KOPT-K1 (cell line): Measurements from ENCODE around the gene HINT2.

Source experiments
- H3K27ac ChIP-seq: fragments of 200-600 bp; sonication (generic); 2 replicates; pipeline ENCODE4 v1.5.1; 2016; ENCODE audit warnings: antibody characterized with exemption, mild to moderate bottlenecking, low read depth, low read length; ENCODE audit not compliant: poor library complexity, severe bottlenecking
- H3K36me3 ChIP-seq: fragments of 200-600 bp; sonication (generic); 2 replicates; pipeline ENCODE4 v1.5.1; 2017; ENCODE audit warnings: antibody characterized with exemption, mild to moderate bottlenecking, low read length, moderate library complexity; ENCODE audit not compliant: insufficient read depth
- H3K9me3 ChIP-seq: fragments of 200-600 bp; sonication (generic); 2 replicates; pipeline ENCODE4 v1.5.1; 2017; ENCODE audit warnings: antibody characterized with exemption, low read length, mild to moderate bottlenecking; ENCODE audit not compliant: insufficient read depth, poor library complexity, severe bottlenecking

HINT2 gene

DNA sequence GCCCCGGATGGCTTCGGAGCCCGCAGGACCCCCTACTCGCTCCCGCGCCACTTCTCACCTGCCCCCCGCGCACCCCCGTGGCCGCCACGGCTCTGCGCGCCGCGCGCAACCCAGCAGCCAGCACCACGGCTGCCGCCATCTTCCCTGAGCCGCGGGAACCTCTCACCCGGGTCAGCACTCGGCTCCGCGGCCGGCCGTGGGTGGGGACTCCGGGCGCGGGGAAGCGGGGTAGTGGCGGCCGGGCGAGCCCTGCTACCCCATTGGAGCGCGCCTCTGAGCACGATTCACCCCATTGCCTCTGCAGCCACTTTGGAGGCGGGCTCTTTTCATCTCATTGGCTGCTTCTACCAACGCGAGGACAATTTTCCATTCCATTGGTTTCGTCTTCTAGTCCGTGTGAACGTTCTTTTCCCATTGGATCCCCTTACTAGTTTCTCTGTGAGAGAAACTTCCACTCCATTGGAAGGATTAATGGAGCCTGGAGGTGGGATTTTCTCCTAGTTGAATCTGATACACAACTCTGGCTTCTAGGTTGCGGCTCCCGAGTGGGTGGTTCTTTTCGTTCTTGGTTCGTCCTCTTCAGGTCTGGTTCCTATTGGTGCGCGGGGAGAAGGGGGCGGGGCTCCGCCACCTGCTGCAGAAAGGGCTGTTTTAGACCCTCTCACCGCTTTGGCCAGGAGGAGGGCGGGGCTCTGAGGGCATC is at the start of gene HINT2:
Gene HINT2, minus strand, starts transcription at position 202 of the 703 bp plus-strand sequence. Its CDS starts 63 bp downstream, at position 139.
- peak within 1 kb of the TSS; percentile 87 for H3K27ac ChIP-seq
- H3K36me3 ChIP-seq, result no peaks in the 10 kb centered on the region
- no peaks in the 10 kb centered on the region for H3K9me3 ChIP-seq

DNA sequence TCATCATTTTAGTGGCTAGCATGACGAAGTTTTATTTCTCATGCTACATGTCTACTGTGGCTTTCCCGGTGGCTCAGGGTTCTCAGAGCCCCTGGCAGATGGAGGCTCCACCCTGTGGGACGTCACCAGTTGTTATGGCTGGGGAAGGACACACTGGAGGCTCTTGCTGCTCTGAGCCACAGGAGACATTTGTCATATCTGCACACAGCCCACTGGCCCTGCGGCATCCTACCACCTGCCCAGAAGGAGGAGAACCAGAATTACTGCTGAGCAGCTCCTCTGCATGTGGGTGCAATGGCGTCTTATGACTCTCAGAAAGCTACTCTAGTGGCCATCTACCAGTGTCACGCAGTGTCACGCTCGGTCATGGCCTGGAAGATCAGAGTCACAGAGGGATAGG is 48.7 kb upstream of the HINT2 start:
- Histone ChIP-seq H3K36me3 (no peaks in the 10 kb centered on the region), H3K9me3 (no peaks in the 10 kb centered on the region), H3K27ac (no peak overlapping the region)

DNA sequence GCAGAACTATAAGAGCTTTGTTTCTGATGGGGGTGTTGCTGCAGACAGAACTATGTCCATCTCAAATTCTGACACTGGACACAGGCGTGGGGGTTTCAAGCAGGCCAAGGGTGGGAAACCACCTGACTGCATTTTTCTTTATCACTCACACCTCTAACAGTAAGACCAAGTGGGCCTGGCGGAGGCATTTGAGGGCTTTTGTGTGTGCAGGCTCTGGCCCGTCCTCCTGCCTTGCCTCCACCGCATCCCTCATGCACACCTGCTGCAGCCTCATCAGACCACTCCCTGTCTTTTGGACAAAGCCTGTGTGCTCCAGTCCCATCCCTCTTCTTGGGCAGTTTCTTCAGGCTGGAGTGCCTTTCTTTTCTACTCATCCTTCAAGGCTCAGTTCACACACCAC is 47.5 kb upstream of the HINT2 start:
- Histone ChIP-seq H3K9me3 (no peaks in the 10 kb centered on the region), H3K36me3 (no peaks in the 10 kb centered on the region), H3K27ac (no peak overlapping the region)

DNA sequence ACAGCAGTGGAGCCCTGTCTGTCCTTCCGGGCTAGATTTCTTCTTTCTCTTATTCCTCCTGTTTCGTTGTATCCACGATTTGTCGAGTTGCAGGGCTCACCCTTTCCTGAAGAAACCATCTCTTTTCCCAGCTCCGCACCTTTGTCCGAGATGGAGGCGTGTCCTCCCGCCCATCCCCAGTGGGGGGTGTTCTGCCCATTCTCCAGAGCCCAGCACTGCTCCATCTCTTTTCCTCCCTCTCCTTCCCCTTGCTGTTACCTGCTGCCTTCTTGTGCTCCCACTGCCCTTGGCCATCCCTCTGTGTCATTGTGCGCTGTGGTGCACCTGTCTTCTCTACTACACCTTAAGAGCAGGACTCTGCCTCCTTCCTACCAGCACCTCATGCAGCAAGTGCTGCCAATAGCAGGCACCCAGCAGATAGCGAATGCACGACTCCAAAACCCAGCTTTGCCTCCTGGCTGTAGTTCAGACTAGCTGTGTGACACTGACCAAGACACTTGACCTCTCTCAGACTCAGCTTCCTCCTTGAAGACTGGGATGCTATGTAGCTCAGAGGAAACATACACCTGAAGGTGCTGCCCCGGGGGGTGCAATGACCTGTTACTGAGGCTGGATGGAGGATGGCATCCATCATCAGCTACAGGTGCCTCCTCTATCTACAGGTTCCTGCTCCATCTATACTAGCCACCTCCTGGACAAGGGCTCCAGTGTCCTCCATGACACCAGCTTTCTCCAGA is 46.5 kb upstream of the HINT2 start:
- no peaks in the 10 kb centered on the region for H3K36me3 ChIP-seq
- H3K27ac ChIP-seq, result no peak overlapping the region
- H3K9me3 ChIP-seq, result no peaks in the 10 kb centered on the region

DNA sequence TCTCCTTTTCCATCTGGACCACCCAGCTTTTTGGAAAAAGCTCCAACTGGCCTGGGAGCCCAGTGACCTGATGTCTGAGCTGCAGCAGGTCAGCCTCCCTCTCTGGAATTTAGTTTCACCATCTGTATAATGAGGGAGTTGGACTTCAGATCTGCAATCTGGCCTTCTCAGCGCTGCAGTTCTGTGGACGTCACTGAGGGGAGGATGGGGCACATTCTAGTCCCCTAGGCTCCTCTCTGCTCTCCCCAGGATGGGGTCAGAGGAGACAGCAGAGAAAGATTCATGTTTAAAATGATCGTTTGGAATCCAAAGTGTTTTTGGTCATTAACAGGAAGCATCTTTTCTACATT is 45.1 kb upstream of the HINT2 start:
- Histone ChIP-seq H3K36me3 (no peaks in the 10 kb centered on the region), H3K27ac (no peak overlapping the region), H3K9me3 (no peaks in the 10 kb centered on the region)

DNA sequence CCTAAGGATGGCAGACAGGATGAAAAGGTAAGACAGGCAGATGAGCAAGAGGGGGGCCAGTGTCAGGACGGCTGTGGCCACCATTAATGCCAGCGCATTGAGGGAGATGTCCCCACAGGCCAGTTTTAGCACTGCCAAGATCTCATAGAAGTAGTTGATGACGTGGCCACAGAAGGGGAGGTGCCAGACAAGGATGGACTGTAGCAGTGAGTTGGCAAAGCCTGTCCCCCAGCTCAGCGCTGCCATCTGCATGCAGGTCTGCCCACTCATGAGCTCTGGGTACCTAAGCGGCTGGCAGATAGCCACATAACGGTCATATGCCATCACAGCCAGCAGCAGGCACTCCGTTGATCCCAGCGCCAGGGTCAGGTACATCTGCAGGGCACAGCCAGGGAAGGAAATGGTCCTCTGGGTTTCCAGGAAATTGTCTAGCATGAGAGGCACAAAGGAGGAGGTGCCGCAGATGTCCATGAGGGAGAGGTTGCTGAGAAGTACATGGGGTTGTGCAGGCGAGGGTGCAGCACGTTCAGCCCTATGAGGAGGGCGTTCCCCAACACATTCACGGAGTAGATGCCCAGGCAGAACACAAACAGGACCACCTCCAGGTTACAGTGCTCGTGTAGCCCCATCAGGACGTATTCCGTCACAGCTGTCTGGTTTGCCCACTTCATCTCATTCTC is 44.6 kb upstream of the HINT2 start:
- no peaks in the 10 kb centered on the region for H3K36me3 ChIP-seq
- H3K27ac ChIP-seq, result no peak overlapping the region
- no peaks in the 10 kb centered on the region for H3K9me3 ChIP-seq

DNA sequence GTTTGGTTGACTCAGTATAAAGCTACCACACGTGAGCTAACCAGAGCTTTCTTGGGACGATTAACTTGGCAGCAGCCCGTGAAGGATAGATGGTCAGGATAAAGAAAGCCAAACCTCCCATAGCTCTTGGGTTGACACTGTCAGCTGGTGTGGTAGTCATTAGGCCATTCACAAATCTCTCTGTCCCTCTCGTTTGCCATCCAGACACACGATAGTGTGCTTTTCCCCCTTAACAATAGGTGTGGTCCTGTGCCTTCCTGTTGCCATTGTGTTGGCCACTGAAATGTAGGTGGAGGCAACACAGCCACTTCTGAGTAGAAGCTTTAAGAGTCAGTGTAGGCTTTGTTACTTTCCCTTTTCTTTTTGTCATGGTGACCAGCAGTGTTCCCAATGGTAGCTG is 43.6 kb upstream of the HINT2 start:
- Histone ChIP-seq H3K27ac (no peak overlapping the region), H3K9me3 (no peaks in the 10 kb centered on the region), H3K36me3 (no peaks in the 10 kb centered on the region)

DNA sequence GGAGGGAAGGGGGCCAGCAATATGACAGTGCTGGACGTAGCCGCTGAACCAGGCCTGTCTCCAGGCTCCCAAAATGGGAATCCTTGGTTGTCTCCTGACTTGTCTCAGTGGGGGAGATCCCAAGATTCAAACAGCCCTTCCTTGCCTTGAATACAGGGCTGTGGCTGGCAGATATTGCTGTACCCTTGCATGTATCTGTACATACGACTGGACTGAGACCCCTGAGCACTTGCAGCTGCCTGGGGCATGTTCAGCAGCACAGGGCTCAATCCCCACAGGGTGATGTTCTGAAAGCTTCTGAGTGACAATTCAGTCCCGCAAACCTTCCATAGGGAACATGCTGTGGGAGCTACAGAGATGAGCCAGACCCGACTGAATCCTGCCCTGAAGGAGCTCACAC is 42.0 kb upstream of the HINT2 start:
- Histone ChIP-seq H3K9me3 (no peaks in the 10 kb centered on the region), H3K27ac (no peak overlapping the region), H3K36me3 (no peaks in the 10 kb centered on the region)

DNA sequence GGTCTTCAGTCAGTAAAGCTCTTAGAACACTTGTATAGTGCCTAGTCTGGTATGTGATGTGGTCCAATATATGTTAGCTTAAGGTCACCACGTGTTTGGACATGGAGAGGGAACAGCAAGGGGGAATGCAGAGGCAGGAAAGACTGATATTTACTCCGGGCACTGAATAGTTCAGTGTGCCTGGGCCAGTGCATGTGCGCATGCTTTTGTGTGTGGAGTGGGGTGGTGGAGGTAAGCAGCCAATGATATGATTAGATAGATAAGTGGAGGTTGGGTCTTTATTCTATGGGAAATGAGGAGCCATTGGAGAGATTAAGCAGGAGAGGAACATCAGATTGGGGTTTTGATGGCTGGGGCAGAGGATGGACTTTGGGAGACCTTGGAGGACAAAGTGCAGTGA is 41.4 kb upstream of the HINT2 start:
- H3K36me3 ChIP-seq, result no peaks in the 10 kb centered on the region
- no peaks in the 10 kb centered on the region for H3K9me3 ChIP-seq
- H3K27ac ChIP-seq, result no peak overlapping the region

DNA sequence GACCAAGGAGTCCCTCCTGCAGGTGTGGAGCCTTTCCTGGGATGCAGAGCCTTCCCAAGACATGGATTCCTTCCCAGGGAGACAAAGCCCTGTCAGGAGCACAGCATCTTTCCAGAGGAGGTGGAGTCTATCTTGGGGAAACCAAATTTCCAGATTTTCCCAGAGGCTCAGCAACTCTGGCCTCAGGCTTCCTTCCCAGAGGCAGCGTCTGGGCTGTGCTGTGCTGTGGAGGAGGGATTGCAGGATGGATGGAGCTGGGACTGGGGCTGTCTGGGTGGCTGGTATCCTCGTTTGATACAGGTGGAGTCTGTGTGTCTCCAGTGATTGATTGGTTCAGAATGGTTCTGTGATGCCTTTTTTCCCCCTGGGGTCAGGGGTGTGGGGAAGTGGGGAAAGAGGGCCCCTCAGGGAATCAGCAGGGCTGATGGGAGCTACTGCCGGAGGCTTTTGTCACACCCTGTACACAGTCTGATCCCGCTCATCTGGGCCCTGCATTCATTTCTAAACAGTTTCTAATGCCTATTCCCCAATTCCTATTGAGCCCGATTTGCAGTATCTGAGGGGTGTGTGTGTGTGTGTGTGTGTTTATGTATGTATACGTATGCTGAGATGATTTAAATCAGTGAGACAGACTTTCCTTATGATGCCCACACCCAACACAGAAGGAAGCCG is 39.4 kb upstream of the HINT2 start:
- H3K27ac ChIP-seq, result no peak overlapping the region
- no peaks in the 10 kb centered on the region for H3K9me3 ChIP-seq
- no peaks in the 10 kb centered on the region for H3K36me3 ChIP-seq

DNA sequence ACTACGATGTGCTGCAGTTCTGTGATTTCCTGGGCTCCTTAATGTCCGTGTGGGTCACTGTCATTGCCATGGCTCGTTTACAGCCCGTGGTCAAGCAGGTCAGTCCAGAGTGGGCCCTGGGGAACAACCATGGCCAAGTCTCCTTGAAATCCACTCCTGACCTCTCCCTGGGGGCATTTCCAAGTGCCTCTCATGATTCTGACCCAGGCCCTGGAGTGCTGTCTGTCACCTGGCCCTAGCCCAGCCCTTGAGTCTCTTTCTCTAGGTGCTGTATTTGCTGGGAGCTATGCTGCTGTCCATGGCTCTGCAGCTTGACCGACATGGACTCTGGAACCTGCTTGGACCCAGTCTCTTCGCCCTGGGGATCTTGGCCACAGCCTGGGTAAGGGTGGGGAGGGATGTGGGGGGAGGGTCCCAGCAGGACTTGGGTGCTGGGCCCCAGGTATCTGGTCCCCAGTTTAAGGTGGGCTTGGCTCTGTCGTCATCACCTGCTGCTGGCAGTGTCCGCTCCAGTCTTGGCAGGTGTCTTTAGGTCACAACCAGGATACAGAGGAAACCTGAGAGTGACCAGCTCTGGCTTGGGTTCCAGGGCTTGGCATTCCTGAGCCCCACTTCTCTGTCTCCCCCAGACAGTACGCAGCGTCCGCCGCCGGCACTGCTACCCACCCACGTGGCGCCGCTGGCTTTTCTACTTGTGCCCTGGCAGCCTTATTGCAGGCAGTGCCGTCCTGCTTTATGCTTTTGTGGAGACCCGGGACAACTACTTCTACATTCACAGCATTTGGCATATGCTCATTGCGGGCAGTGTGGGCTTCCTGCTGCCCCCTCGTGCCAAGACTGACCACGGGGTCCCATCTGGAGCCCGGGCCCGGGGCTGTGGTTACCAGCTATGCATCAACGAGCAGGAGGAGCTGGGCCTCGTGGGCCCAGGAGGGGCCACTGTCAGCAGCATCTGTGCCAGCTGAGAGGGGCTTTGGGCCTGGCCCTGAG is 38.3 kb upstream of the HINT2 start:
- no peaks in the 10 kb centered on the region for H3K36me3 ChIP-seq
- no peak overlapping the region for H3K27ac ChIP-seq
- no peaks in the 10 kb centered on the region for H3K9me3 ChIP-seq

DNA sequence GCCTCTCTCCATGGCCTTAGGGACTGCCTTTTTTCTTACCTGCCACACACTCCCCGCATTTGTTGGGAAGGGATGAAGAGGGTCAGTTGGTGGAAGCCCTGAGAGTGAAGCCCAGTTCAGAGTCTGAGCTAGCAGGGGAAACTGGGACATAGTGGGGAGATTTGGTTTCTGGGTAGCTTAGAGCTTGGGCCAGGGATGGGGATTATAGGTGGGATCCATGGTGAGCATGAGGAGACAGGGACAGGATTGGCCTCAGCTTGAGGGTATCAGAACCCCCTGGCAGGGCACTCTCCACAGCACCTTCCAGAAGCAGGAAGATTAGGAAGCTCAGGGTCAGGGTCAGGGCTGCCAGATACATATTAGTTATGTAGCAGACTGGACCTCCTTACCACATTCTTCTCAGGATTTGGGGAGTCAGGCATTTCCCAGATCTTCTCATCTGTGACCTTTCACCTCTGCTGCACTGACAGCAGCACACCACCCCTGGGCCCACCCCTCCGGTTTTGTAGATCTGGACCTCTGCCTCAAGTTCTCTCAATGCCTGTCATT is 37.5 kb upstream of the HINT2 start:
- Histone ChIP-seq H3K36me3 (no peaks in the 10 kb centered on the region), H3K27ac (no peak overlapping the region), H3K9me3 (no peaks in the 10 kb centered on the region)

DNA sequence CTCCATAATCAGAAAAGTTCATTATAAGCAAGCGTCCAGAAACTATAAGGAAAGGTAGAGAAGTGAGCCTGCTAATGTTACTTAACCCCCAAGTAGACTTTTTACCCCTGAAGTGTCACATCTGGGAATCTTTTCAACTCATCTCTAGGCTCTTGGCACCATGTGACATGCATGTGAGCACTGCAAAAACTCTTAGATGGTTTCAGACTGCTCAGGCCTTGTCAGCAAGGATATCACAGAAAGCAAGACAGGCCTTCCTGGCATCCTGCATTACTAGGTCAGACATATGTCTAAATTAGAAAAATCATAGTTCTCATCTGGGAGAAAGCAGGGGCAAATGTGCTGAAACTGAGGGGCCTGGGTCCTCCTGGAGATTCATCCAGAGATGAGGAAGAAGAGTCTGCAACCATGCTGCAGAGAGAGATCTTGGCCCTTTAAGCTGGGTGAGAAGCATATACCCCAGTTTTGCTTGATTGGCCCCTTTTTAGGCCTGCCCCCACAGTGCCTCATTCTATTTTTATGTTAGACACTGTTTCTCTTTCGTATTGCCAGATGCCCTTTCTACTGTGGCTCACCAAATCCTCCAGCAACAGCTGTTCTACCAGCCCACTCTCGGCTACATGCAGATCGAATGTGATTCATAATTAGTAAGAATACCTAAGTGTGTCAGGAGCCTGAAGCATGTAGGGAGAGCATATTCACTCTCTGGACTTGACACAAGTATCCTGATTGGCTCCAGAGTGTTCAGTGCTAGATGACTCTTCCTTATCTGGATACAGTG is 33.1 kb upstream of the HINT2 start:
- no peaks in the 10 kb centered on the region for H3K9me3 ChIP-seq
- peak overlapping the region; percentile 37 for H3K27ac ChIP-seq
- H3K36me3 ChIP-seq, result no peaks in the 10 kb centered on the region
